ENCODE measurements around the gene MAP9. TPM values are rescaled to one million over a fixed set of nuclear protein-coding genes. Genes with fewer than 3 reads are reported as not detected.

MAP9 gene
- total and polyA plus RNA-seq, 10 of the 15 experiments (the other 5 are each of a cell fraction or from before 2014, with no cell fraction given), result 1.2 to 7.0 (median 4.3) TPM

- Histone ChIP-seq H3K9ac (ENCODE audit: control insufficient read depth, insufficient read depth, low read length) (no peak overlapping the region), H3K4me3 (no peak overlapping the region), H3K27ac (ENCODE audit: control insufficient read depth, insufficient read depth) (no peak overlapping the region), H3K27me3 (replicated peaks in 1 of 2; ENCODE audit: control insufficient read depth in 2 of 2, insufficient read depth in 2 of 2, low read length in 1 of 2) (no peaks in the 10 kb centered on the region), H3K79me2 (ENCODE audit: control insufficient read depth, insufficient read depth, low read length) (no peaks in the 10 kb centered on the region), H4K20me1 (ENCODE audit: control insufficient read depth, insufficient read depth) (no peaks in the 10 kb centered on the region), H3K36me3 (ENCODE audit: control insufficient read depth in 2 of 2, insufficient read depth in 2 of 2, low read length in 1 of 2) (no peaks in the 10 kb centered on the region), H3K9me3 (replicated peaks; ENCODE audit: control insufficient read depth, insufficient read depth, low read length) (no peaks in the 10 kb centered on the region), H3K4me1 (ENCODE audit: control insufficient read depth, insufficient read depth, low read length) (no peaks in the 10 kb centered on the region), H2AFZ (ENCODE audit: control insufficient read depth, low read depth, low read length) (no peak overlapping the region), H3K4me2 (ENCODE audit: control insufficient read depth, insufficient read depth) (no peak overlapping the region)
- ChIA-PET CTCF (no interaction called here), SMC1A (ENCODE audit: uncharacterized antibody, unreplicated experiment) (no interaction called here), POLR2A (no interaction called here), RAD21 (ENCODE audit: unreplicated experiment) (no interaction called here)
- DNase-seq (ENCODE audit: low read depth, low spot score) (no peak), FAIRE-seq (no peak), ATAC-seq (no peak)
- intact Hi-C loops (cut with micrococcal nuclease; ENCODE audit: unreplicated experiment), result no loop called here
- in situ Hi-C loops (cut with MboI), result no loop called here
- TF ChIP-seq CUX1 (IDR thresholded peaks at IDR 0.05; ENCODE audit: insufficient replicate concordance, low read depth, low read length), result no peak
- TF ChIP-seq GABPA (IDR thresholded peaks at IDR 0.05; ENCODE audit: low read depth), result no peak
- no peak for TF ChIP-seq RELB (IDR thresholded peaks at IDR 0.05; ENCODE audit: low read depth)
- no peak for TF ChIP-seq SUZ12 (IDR thresholded peaks at IDR 0.05; ENCODE audit: unreplicated experiment)
- no peak for TF ChIP-seq CBX5 (IDR thresholded peaks at IDR 0.05; ENCODE audit: low read depth)
- no peak for TF ChIP-seq MXI1 (IDR thresholded peaks at IDR 0.05; ENCODE audit: low read depth, low read length)
- TF ChIP-seq BCL11A (IDR thresholded peaks at IDR 0.05; ENCODE audit: low read depth, low read length), result no peak
- no peak for TF ChIP-seq STAT1 (conservative IDR thresholded peaks at IDR 0.05)
- TF ChIP-seq KDM1A (IDR thresholded peaks at IDR 0.05; ENCODE audit: borderline replicate concordance), result no peak
- no TSS peak for BruUV-seq (replicated peaks)
- 5% methylated on average over 1 of the region's 1 CpG for WGBS (ENCODE audit: insufficient coverage, insufficient replicate concordance, low lambda C conversion rate, missing lambda C conversion rate)
Measured at GRCh38 chr4:155423671-155424070, 46.9 kb upstream of the MAP9 start.

Measured in GM12878 (cell line).